H7 (cell line): ENCODE data around the gene FBXO22. TPM values are rescaled to one million over a fixed set of nuclear protein-coding genes. Genes with fewer than 3 reads are reported as not detected.
"Not testable (repeated sequence)": the region's sequence is repeated elsewhere in the genome, so short reads cannot be mapped to it uniquely, and the experiment has no call there.

Experiments
- DNase-seq: peaks from one replicate; pipeline ENCODE4 v3.0.0; 2012
- H3K27me3 ChIP-seq: 2 replicates; pipeline ENCODE4 v1.6.0; 2011; ENCODE audit warnings: mild to moderate bottlenecking, low read length; ENCODE audit not compliant: control insufficient read depth, insufficient read depth
- H3K36me3 ChIP-seq: replicated peaks from 2 replicates; pipeline ENCODE4 v1.5.1; 2011; ENCODE audit warnings: low read length; ENCODE audit not compliant: control insufficient read depth, insufficient read depth
- H3K4me3 ChIP-seq: 2 replicates; pipeline ENCODE4 v1.5.1; 2011; ENCODE audit warnings: low read depth, mild to moderate bottlenecking, control low read depth, low read length, moderate library complexity; ENCODE audit not compliant: insufficient read depth
- total RNA-seq: library from RNA; depleted of rRNA; stranded (reverse); fragments of >200 nt; shearing (Covaris generic); gene quantifications from 2 replicates; pipeline ENCODE4 v1.2.3, GENCODE V29; 2014

FBXO22 gene
- total RNA-seq, 1 experiment from 2014 or later = 59.5 TPM

- Histone ChIP-seq H3K27me3 (no peaks in the 10 kb centered on the region), H3K4me3 (no peak overlapping the region), H3K36me3 (peaks cover 6% of the 10 kb centered on the region)
- DNase-seq = no peak
Measured at GRCh38 chr15:75891895-75892294, 11.8 kb upstream of the FBXO22 start.

GRCh38 chr15:75895731-75896130, 7.9 kb upstream of the FBXO22 start:
- Histone ChIP-seq H3K27me3 (no peaks in the 10 kb centered on the region), H3K36me3 (peaks cover 6% of the 10 kb centered on the region), H3K4me3 (no peak overlapping the region)
- DNase-seq = no peak

DNA sequence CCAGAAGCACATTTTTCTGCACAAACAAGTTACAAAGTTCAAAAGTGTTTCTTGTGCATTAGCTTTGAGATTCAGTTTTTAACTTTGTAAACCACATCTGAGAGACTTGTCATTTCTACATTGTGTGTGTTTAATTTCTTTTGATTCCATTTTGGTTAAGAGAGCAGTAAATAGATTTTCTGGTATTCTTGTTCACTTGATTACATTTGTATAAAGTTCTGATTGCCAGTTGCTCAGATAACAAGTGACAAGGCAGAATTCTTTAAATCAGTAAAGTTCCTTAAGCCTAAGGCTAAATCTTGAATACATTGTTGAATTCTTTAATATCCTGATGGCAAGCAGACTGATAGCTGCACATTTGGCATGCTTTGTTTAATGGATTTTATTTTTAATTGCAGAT, 3.1 kb upstream of the FBXO22 start:
- Histone ChIP-seq H3K27me3 (no peaks in the 10 kb centered on the region), H3K36me3 (peaks cover 5% of the 10 kb centered on the region), H3K4me3 (no peak overlapping the region)
- DNase-seq = no peak

DNA sequence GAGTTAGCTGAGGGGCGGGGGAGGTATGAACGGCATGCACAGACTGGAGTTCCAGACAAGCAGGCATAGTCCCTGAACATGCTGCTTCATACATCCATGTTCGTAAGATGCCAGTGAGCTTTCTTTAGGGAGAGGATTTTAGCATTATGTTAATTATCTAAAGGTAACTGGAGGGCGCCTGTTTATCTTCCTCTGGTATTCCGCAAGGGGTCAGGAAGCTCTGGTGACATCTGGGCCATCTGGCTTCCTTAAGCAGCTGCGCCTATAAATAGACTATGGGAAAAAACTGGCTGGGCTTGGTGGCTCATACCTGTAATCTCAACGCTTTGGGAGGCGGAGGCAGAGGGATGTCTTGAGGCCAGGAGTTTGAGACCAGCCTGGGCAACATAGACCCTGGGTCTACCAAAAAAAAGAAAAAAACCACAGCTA, 1.5 kb upstream of the FBXO22 start:
- DNase-seq = peak; percentile 45
- no peaks in the 10 kb centered on the region for H3K27me3 ChIP-seq
- peaks cover 10% of the 10 kb centered on the region for H3K36me3 ChIP-seq
- no peak overlapping the region for H3K4me3 ChIP-seq

DNA sequence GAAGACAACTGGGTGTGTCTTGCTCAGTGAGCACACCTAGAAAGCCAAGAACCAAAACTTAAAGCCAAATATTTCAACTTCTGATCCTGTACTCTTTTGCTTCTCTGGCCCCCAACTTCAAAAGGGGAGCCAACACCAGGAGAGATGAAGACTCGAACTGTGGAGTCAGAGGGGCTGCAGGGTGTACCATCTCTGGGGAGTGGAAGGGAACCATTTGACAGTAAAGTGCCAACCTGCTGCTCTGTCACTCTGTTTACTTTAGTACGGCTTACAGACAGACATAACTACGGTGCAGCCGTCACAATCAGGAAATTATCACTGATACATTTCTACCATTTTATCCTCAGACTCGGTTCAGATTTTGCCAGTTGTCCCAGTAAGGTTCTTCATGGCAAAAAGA, 1.6 kb downstream of the FBXO22 start:
- H3K27me3 ChIP-seq = no peaks in the 10 kb centered on the region
- peaks cover 10% of the 10 kb centered on the region for H3K36me3 ChIP-seq
- no peak overlapping the region for H3K4me3 ChIP-seq
- DNase-seq = no peak

- not testable (repeated sequence) for H3K4me3 ChIP-seq, H3K27me3 ChIP-seq, DNase-seq
- H3K36me3 ChIP-seq = peaks cover 14% of the 10 kb centered on the region
Measured at GRCh38 chr15:75910355-75910754, 6.7 kb downstream of the FBXO22 start.

- peaks cover 12% of the 10 kb centered on the region for H3K36me3 ChIP-seq
Measured at GRCh38 chr15:75916978-75917377, 13.3 kb downstream of the FBXO22 start.

GRCh38 chr15:75918135-75918534, 14.5 kb downstream of the FBXO22 start:
- no peak overlapping the region for H3K4me3 ChIP-seq
- DNase-seq = no peak
- peaks cover 12% of the 10 kb centered on the region for H3K36me3 ChIP-seq
- no peaks in the 10 kb centered on the region for H3K27me3 ChIP-seq

More at GRCh38 chr15:75916978-75917377, 13.3 kb downstream of the FBXO22 start:
- no peak overlapping the region for H3K4me3 ChIP-seq
- H3K27me3 ChIP-seq = no peaks in the 10 kb centered on the region
- DNase-seq = no peak

DNA sequence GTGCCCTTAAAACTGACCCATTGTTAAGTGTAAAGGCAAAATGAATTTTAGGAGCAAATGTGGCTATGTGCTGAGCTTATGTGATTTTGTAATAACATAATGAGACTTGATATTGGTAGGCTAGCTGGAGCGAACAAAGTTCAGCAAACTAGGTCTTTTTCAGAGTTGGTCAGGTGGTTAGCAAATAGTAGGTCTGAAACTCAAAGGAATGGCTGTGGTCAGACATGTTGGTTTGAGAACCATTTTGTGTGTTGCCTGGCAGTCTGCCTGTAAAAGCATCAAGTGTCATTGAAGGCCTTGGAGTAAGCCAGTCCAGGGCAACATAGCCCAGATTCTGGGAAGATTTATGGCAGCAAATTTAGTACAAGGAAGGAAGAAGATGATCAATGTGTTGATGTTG, 16.4 kb downstream of the FBXO22 start:
- DNase-seq = no peak
- Histone ChIP-seq H3K36me3 (peaks cover 6% of the 10 kb centered on the region), H3K27me3 (no peaks in the 10 kb centered on the region), H3K4me3 (no peak overlapping the region)

- peaks cover 6% of the 10 kb centered on the region for H3K36me3 ChIP-seq
Measured at GRCh38 chr15:75921732-75922703, 18.3 kb downstream of the FBXO22 start.

GRCh38 chr15:75923756-75924155, 20.1 kb downstream of the FBXO22 start:
- no peak overlapping the region for H3K4me3 ChIP-seq
- peaks cover 2% of the 10 kb centered on the region; the same call in 1 of the 2 replicates for H3K36me3 ChIP-seq
- H3K27me3 ChIP-seq = no peaks in the 10 kb centered on the region
- DNase-seq = no peak

More at GRCh38 chr15:75921732-75922703, 18.3 kb downstream of the FBXO22 start:
- Histone ChIP-seq H3K27me3 (no peaks in the 10 kb centered on the region), H3K4me3 (no peak overlapping the region)
- no peak for DNase-seq

GRCh38 chr15:75924576-75924975, 20.9 kb downstream of the FBXO22 start:
- Histone ChIP-seq H3K4me3 (no peak overlapping the region), H3K27me3 (no peaks in the 10 kb centered on the region), H3K36me3 (peaks cover 2% of the 10 kb centered on the region; the same call in 1 of the 2 replicates)
- no peak for DNase-seq

- no peaks in the 10 kb centered on the region for H3K27me3 ChIP-seq
- H3K36me3 ChIP-seq = peaks cover 2% of the 10 kb centered on the region
- H3K4me3 ChIP-seq = no peak overlapping the region
- DNase-seq = no peak
Measured at GRCh38 chr15:75925440-75925839, 21.8 kb downstream of the FBXO22 start.

DNA sequence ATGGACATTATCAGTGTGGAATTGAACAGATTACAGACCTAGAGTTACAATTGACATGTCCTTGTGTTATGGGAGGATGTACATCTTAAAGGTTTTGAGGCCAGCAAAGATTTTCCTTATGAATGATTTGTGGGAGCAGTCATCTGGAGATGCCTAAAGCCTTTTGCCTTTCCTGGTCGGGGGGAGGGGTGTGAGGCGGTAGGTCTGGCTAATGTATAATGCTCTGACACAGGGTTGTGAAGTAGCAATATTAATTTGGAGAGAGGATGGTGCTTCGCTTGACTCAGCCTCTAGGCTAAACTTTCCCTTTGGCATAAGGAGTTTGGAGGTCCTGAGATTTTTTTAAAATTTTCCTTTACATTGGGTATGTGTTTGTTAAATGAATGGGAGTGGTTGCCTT, 23.3 kb downstream of the FBXO22 start:
- no peak for DNase-seq
- no peaks in the 10 kb centered on the region for H3K27me3 ChIP-seq
- peaks cover 5% of the 10 kb centered on the region for H3K36me3 ChIP-seq
- H3K4me3 ChIP-seq = no peak overlapping the region

DNA sequence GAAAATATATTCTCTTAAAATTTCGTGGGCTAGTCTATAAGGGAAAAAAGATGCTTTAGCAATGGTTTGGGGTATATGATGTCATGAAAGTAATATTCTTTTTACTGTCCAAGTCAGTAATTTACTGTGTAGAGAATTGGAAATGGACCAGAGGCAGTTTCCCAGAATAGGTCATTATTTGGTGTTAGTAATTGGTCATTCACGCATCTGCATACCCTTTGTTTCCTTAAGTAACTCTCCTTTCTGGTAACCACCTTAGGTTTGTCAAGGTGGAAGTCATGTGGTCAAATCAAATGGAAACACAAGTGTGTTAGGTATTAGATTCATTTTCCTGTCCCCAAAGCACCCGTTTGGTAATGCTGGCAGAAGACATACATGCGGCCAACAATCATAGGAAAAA, 23.9 kb downstream of the FBXO22 start:
- Histone ChIP-seq H3K36me3 (peaks cover 6% of the 10 kb centered on the region), H3K4me3 (no peak overlapping the region), H3K27me3 (no peaks in the 10 kb centered on the region)
- DNase-seq = no peak
